ENCODE measurements around the gene STX4.

STX4 gene

DNA sequence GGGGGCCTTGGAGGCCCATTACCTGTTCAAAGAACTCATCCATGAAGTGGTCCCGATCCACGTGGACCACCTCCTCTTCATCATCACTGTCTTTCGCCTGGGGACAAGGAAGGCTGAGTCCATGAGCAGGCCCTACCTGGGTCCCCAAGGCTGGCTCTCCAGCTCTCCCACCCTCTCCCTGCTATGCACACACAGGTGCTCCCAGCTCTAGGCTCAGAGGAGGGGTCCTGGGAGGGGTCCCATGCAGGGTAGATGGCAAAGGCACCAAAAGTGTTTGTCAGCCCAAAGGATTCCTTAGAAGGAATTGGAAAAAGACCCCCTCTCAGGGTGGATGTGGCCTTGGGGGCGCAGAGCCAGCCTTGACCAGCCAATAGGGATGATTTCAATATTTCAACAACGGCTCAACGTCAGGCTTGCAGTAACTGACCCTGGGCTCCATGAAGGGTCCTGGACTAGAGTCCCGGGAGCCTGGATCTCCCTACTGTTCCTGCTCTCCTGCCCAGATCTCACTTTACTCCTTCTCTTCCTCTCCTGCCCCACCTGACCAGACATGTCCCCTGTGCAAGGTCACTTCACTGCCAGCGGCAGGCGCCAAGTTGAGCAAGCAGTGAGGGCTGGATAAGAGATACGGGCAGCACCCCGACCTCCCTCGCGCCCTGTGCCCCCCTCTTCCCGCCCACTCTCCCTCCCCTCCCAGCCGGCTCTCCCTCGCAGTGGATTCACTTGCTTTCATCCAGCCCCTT is 31.7 kb upstream of the STX4 start:
- WGBS, 2 experiments (ENCODE audit: insufficient coverage in 2 of 2) = 79 to 81% methylated on average over 12 to 15 of the region's 16 CpGs
- peaks cover 26% of the 10 kb centered on the region for H3K4me1 ChIP-seq (ENCODE audit: control insufficient read depth, insufficient read depth, low read length, poor library complexity, severe bottlenecking)
- no peaks in the 10 kb centered on the region for H3K9me3 ChIP-seq (ENCODE audit: control insufficient read depth, low read length)
- H3K27ac ChIP-seq (ENCODE audit: low read depth, low read length, severe bottlenecking) = no peak overlapping the region
- no peaks in the 10 kb centered on the region for H3K36me3 ChIP-seq (ENCODE audit: control insufficient read depth, insufficient read depth, low read length)
- no peak overlapping the region for H3K4me3 ChIP-seq (ENCODE audit: extremely low read depth, insufficient read depth, low read length, poor library complexity, severe bottlenecking)

DNA sequence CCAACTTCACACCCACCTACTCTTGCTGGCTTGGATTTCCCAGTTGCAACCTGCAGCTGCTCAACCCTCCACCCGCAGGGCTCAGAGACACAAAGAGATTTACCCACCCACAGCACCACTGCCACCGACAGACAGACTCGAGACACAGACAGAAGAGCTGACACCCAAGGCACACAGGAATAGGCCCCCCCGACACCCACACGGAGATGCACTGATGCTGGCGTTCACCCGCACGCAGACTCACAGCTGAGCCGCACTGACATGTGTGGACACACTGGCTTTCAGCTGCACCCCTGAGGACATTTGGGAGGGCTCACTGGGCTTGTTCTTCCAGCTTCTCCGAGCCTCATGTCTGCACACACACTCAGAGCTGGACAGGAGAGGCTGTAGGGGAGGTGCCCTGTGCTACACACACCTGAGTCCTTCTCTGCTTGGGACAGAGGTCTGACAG is 31.1 kb upstream of the STX4 start:
- WGBS, 2 experiments (ENCODE audit: insufficient coverage in 2 of 2) = 87 to 94% methylated on average over 8 to 9 of the region's 10 CpGs
- Histone ChIP-seq H3K4me3 (ENCODE audit: extremely low read depth, insufficient read depth, low read length, poor library complexity, severe bottlenecking) (no peak overlapping the region), H3K27ac (ENCODE audit: low read depth, low read length, severe bottlenecking) (no peak overlapping the region), H3K36me3 (ENCODE audit: control insufficient read depth, insufficient read depth, low read length) (no peaks in the 10 kb centered on the region), H3K4me1 (ENCODE audit: control insufficient read depth, insufficient read depth, low read length, poor library complexity, severe bottlenecking) (peaks cover 27% of the 10 kb centered on the region), H3K9me3 (ENCODE audit: control insufficient read depth, low read length) (no peaks in the 10 kb centered on the region)

DNA sequence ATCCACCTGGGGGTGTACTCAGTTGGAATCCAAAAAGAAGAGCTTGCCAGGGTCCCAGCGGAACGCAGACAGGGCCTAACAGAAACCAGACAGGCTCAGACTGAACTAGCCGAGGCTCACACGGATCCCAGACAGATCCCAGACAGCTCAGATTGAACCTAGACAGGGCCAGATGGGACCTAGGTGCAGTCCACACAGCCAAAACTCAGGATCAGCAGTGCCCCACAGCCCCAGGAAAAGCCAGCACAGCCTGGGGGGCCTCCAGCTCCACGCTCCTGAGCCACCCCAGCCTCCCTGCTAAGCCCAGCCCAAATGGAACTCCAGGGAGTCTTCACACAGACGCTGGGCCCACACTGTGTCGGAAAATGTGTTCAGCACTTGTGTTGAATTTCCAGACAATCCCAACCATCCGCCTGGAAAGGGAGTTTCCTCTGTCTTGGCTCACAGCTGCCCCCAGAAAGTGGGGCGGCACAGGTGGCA is 30.5 kb upstream of the STX4 start:
- Histone ChIP-seq H3K9me3 (ENCODE audit: control insufficient read depth, low read length) (no peaks in the 10 kb centered on the region), H3K27ac (ENCODE audit: low read depth, low read length, severe bottlenecking) (no peak overlapping the region), H3K4me3 (ENCODE audit: extremely low read depth, insufficient read depth, low read length, poor library complexity, severe bottlenecking) (no peak overlapping the region), H3K4me1 (ENCODE audit: control insufficient read depth, insufficient read depth, low read length, poor library complexity, severe bottlenecking) (peaks cover 29% of the 10 kb centered on the region), H3K36me3 (ENCODE audit: control insufficient read depth, insufficient read depth, low read length) (no peaks in the 10 kb centered on the region)
- WGBS, 2 experiments (ENCODE audit: insufficient coverage in 2 of 2) = 79 to 80% methylated on average over 8 to 9 of the region's 9 CpGs

DNA sequence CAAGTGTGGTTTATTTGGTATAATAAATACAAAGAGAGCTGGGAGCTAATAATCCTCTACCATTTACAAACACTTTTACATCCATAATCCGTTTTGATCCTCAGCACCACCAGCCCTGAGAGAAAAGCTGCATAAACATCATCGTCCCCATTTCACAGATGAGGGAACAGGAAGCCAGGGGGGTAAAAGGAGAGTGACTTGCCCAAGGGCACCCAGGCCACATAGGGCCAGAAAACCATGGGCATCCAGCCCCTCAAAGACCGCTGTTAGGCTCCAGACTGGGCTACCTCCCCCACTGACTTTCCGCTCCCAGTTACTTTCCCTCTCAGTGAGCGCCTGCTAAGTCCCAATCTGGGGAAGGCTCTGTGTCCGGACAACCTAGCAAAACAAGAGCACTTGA is 29.6 kb upstream of the STX4 start:
- H3K36me3 ChIP-seq (ENCODE audit: control insufficient read depth, insufficient read depth, low read length) = no peaks in the 10 kb centered on the region
- no peak overlapping the region for H3K4me3 ChIP-seq (ENCODE audit: extremely low read depth, insufficient read depth, low read length, poor library complexity, severe bottlenecking)
- peaks cover 22% of the 10 kb centered on the region for H3K4me1 ChIP-seq (ENCODE audit: control insufficient read depth, insufficient read depth, low read length, poor library complexity, severe bottlenecking)
- no peak overlapping the region for H3K27ac ChIP-seq (ENCODE audit: low read depth, low read length, severe bottlenecking)
- H3K9me3 ChIP-seq (ENCODE audit: control insufficient read depth, low read length) = no peaks in the 10 kb centered on the region
- 94 to 100% methylated on average over 5 of the region's 6 CpGs for WGBS, 2 experiments (ENCODE audit: insufficient coverage in 2 of 2)

DNA sequence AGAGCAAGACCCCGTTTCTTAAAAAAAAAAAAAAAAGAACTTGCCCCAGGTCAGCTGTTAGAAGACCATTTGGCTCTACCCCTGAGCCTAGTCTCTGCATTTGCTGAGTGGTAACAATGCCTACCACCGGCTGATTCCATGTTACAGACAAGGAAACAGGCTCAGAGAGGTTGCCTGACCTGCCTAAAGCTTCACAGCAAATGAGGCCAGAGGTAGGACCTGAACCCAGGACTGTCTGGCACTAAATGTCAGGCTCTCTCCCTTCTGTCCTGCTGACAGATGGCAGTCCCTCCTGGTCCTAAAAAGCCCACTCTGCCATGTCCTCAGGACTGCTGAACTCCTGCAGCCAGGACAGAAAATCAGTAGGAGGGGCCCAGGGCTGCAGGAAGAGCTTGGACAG is 28.7 kb upstream of the STX4 start:
- 80 to 96% methylated on average over 2 of the region's 2 CpGs for WGBS, 2 experiments (ENCODE audit: insufficient coverage in 2 of 2)

DNA sequence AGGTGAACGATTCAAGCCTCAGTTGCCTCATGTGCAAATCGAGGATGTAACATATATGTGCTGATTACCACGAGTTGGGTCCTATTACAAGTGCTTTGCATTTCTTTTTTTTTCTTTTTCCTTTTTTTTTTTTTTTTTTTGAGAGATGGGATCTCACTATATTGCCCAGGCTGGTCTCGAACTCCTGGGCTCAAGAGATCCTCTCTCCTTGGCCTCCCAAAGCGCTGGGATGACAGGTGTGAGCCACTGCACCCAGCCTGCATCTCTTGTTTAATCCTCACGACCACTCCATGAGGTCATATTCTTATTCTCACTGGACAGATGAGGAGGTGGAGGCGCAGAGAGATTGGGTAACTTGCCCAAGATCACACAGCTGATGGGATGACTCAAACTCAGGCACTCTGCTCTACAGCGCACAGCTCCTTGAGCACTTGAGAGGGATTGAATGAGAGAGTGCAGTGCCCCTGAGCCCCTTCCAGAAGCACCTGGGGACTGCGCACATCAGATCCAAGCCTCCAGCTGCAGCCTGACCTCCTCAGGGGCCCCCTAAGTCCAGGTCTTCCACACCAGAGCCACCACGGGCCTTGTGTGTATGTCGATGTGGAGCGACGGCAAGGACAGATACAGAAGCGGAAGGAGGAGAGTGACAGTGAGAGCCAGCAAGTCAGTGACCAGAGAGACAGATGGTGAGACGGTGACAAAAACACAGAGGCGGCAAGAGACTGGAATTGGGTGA is 27.8 kb upstream of the STX4 start:
- Histone ChIP-seq H3K27ac (ENCODE audit: low read depth, low read length, severe bottlenecking) (no peak overlapping the region), H3K9me3 (ENCODE audit: control insufficient read depth, low read length) (no peaks in the 10 kb centered on the region), H3K4me3 (ENCODE audit: extremely low read depth, insufficient read depth, low read length, poor library complexity, severe bottlenecking) (no peak overlapping the region), H3K36me3 (ENCODE audit: control insufficient read depth, insufficient read depth, low read length) (no peaks in the 10 kb centered on the region), H3K4me1 (ENCODE audit: control insufficient read depth, insufficient read depth, low read length, poor library complexity, severe bottlenecking) (peaks cover 17% of the 10 kb centered on the region)
- 83 to 87% methylated on average over 10 to 12 of the region's 16 CpGs for WGBS, 2 experiments (ENCODE audit: insufficient coverage in 2 of 2)

More for the DNA sequence above, 28.7 kb upstream of the STX4 start:
- Histone ChIP-seq H3K4me3 (ENCODE audit: extremely low read depth, insufficient read depth, low read length, poor library complexity, severe bottlenecking) (no peak overlapping the region), H3K4me1 (ENCODE audit: control insufficient read depth, insufficient read depth, low read length, poor library complexity, severe bottlenecking) (peaks cover 17% of the 10 kb centered on the region), H3K36me3 (ENCODE audit: control insufficient read depth, insufficient read depth, low read length) (no peaks in the 10 kb centered on the region), H3K9me3 (ENCODE audit: control insufficient read depth, low read length) (no peaks in the 10 kb centered on the region), H3K27ac (ENCODE audit: low read depth, low read length, severe bottlenecking) (no peak overlapping the region)

DNA sequence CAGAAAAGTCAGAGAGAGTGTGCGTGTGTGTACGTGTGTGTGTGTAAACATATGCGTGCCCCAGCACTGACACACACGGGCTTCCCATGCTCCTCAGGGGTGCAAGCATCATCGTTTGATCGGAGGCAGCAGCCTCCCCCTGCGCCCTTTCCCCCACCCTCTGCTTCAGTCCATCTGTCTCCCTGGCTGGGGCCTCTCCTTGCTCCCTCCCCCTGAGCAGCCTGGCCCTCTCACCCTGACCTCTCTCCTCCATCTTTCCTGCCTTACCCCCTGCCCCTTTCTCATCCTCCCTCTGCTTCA is 27.3 kb upstream of the STX4 start:
- peaks cover 17% of the 10 kb centered on the region for H3K4me1 ChIP-seq (ENCODE audit: control insufficient read depth, insufficient read depth, low read length, poor library complexity, severe bottlenecking)
- WGBS, 2 experiments (ENCODE audit: insufficient coverage in 2 of 2) = 68 to 74% methylated on average over 6 to 7 of the region's 7 CpGs
- H3K27ac ChIP-seq (ENCODE audit: low read depth, low read length, severe bottlenecking) = no peak overlapping the region
- H3K4me3 ChIP-seq (ENCODE audit: extremely low read depth, insufficient read depth, low read length, poor library complexity, severe bottlenecking) = no peak overlapping the region
- no peaks in the 10 kb centered on the region for H3K9me3 ChIP-seq (ENCODE audit: control insufficient read depth, low read length)
- no peaks in the 10 kb centered on the region for H3K36me3 ChIP-seq (ENCODE audit: control insufficient read depth, insufficient read depth, low read length)

DNA sequence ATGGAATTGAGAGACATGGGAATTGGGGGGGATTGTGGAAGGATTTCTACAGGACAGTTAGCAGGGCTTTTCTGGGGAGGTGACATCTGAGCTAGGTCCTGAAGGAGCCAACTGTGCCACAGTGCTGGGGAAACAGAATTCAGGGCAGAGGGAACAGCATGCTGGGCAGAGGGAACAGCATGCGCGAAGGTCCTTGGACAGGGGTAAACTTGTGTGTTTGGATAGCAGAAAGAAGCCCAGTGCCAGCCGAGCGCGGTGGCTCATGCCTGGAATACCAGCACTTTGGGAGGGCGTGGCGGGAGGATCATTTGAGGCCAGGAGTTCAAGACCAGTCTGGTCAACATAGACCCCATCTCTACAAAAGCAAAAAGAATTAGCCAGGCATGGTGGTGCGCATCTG is 26.8 kb upstream of the STX4 start:
- H3K9me3 ChIP-seq (ENCODE audit: control insufficient read depth, low read length) = no peaks in the 10 kb centered on the region
- WGBS, 2 experiments (ENCODE audit: insufficient coverage in 2 of 2) = 86 to 89% methylated on average over 7 to 8 of the region's 8 CpGs
- H3K4me1 ChIP-seq (ENCODE audit: control insufficient read depth, insufficient read depth, low read length, poor library complexity, severe bottlenecking) = peaks cover 17% of the 10 kb centered on the region
- H3K36me3 ChIP-seq (ENCODE audit: control insufficient read depth, insufficient read depth, low read length) = no peaks in the 10 kb centered on the region
- no peak overlapping the region for H3K4me3 ChIP-seq (ENCODE audit: extremely low read depth, insufficient read depth, low read length, poor library complexity, severe bottlenecking)
- H3K27ac ChIP-seq (ENCODE audit: low read depth, low read length, severe bottlenecking) = no peak overlapping the region

DNA sequence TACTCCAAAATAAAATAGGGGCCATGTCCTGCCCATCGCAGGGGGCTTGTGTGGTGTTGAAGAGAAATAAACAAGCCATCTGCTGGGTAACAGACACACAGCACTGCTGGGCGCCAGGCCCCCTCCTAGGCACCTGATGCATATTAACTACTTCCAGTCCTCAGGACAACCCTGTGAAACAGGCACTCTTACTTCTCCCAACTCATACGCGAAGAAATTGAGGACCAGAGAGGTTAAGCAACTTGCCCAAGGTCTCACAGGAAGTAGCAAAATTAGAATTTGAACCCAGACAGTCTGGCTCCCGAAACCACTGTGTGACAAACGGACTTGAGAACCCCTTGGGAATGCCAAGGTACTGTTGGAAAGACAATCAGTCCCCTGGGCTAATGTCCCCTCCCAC is 25.7 kb upstream of the STX4 start:
- no peaks in the 10 kb centered on the region for H3K9me3 ChIP-seq (ENCODE audit: control insufficient read depth, low read length)
- H3K4me3 ChIP-seq (ENCODE audit: extremely low read depth, insufficient read depth, low read length, poor library complexity, severe bottlenecking) = no peak overlapping the region
- H3K36me3 ChIP-seq (ENCODE audit: control insufficient read depth, insufficient read depth, low read length) = no peaks in the 10 kb centered on the region
- no peak overlapping the region for H3K27ac ChIP-seq (ENCODE audit: low read depth, low read length, severe bottlenecking)
- H3K4me1 ChIP-seq (ENCODE audit: control insufficient read depth, insufficient read depth, low read length, poor library complexity, severe bottlenecking) = peaks cover 17% of the 10 kb centered on the region
- WGBS, 2 experiments (ENCODE audit: insufficient coverage in 2 of 2) = 68 to 69% methylated on average over 5 to 6 of the region's 6 CpGs

DNA sequence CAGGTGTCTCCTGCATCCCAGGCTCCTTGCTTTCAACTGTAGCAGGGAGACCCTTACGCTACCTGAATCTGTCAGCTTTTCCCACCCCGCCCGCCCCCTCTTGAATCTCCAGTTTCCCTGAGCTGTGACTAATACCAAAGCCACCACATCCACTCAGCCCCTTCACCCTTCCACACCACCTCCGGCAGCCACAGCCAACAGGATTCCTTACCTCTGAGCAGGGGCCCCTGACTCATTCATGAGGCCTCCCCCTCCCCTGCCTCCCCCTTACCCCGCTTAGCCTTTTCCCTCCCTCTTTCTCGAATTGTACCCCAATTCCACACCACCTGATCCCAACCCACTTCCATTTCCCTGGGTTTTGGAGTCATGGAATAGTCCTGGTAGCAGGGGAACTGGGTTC is 25.2 kb upstream of the STX4 start:
- no peaks in the 10 kb centered on the region for H3K36me3 ChIP-seq (ENCODE audit: control insufficient read depth, insufficient read depth, low read length)
- H3K4me1 ChIP-seq (ENCODE audit: control insufficient read depth, insufficient read depth, low read length, poor library complexity, severe bottlenecking) = peaks cover 17% of the 10 kb centered on the region
- H3K9me3 ChIP-seq (ENCODE audit: control insufficient read depth, low read length) = no peaks in the 10 kb centered on the region
- no peak overlapping the region for H3K4me3 ChIP-seq (ENCODE audit: extremely low read depth, insufficient read depth, low read length, poor library complexity, severe bottlenecking)
- no peak overlapping the region for H3K27ac ChIP-seq (ENCODE audit: low read depth, low read length, severe bottlenecking)
- 38% methylated on average over 2 of the region's 6 CpGs for WGBS, 2 experiments (ENCODE audit: insufficient coverage in 2 of 2)

DNA sequence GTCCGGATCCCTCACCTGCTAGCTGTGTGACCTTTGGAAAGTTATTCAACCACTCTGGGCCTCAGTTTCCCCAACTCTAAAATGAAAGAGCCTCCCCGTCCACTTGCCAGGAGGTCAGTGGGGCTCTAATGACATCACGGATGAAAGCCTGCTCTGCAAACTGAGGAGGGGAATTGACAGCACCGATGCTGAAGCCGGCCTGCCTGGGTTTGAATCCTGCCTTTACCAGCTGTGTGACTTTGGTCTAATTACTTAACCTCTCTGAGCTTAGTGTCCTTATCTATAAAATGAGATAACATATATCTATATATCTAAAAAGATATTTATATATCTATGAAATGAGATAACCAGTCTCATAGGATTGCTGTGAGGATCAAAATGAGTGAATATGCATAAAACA is 24.8 kb upstream of the STX4 start:
- Histone ChIP-seq H3K36me3 (ENCODE audit: control insufficient read depth, insufficient read depth, low read length) (no peaks in the 10 kb centered on the region), H3K27ac (ENCODE audit: low read depth, low read length, severe bottlenecking) (no peak overlapping the region), H3K4me1 (ENCODE audit: control insufficient read depth, insufficient read depth, low read length, poor library complexity, severe bottlenecking) (peaks cover 17% of the 10 kb centered on the region), H3K4me3 (ENCODE audit: extremely low read depth, insufficient read depth, low read length, poor library complexity, severe bottlenecking) (no peak overlapping the region), H3K9me3 (ENCODE audit: control insufficient read depth, low read length) (no peaks in the 10 kb centered on the region)
- WGBS, 2 experiments (ENCODE audit: insufficient coverage in 2 of 2) = 83 to 91% methylated on average over 5 of the region's 5 CpGs
